ENCODE data around the gene RPP30.

RPP30 gene

GRCh38 chr10:90915766-90916075 lies 43.9 kb downstream of the RPP30 start:
- no peak overlapping the region for H3K4me3 Mint-ChIP-seq
- no peak overlapping the region for H3K27ac Mint-ChIP-seq
- peaks cover 13% of the 10 kb centered on the region for H3K27me3 Mint-ChIP-seq
- H3K9me3 Mint-ChIP-seq = no peaks in the 10 kb centered on the region
- no peaks in the 10 kb centered on the region for H3K36me3 Mint-ChIP-seq
- H3K4me1 Mint-ChIP-seq = peaks cover 2% of the 10 kb centered on the region
- CTCF ChIA-PET = interaction anchor here (0.5 to 1.9 kb wide), 2 partner anchors 335 to 779 kb away, joined by 3 to 6 read pairs; no protein-coding TSS in a partner anchor
- no peak for DNase-seq

- Mint-ChIP-seq H3K27ac (no peak overlapping the region), H3K27me3 (peaks cover 13% of the 10 kb centered on the region), H3K4me1 (peaks cover 2% of the 10 kb centered on the region), H3K9me3 (no peaks in the 10 kb centered on the region), H3K36me3 (no peaks in the 10 kb centered on the region), H3K4me3 (no peak overlapping the region)
- no peak for DNase-seq
- CTCF ChIA-PET = interaction anchor here (0.5 to 1.1 kb wide), 3 partner anchors 53 to 778 kb away, joined by 3 to 6 read pairs (median 4); no protein-coding TSS in a partner anchor
Measured at GRCh38 chr10:90916392-90917237, 44.8 kb downstream of the RPP30 start.

GRCh38 chr10:90917238-90917967 lies 45.6 kb downstream of the RPP30 start:
- CTCF ChIA-PET = interaction anchor here (1.0 to 1.1 kb wide), 2 partner anchors 53 to 88 kb away, joined by 4 to 6 read pairs; no protein-coding TSS in a partner anchor
- Mint-ChIP-seq H3K9me3 (no peaks in the 10 kb centered on the region), H3K27ac (no peak overlapping the region), H3K4me3 (no peak overlapping the region), H3K27me3 (peaks cover 20% of the 10 kb centered on the region), H3K4me1 (no peaks in the 10 kb centered on the region), H3K36me3 (no peaks in the 10 kb centered on the region)
- no peak for DNase-seq

GRCh38 chr10:90917968-90918318 lies 46.2 kb downstream of the RPP30 start:
- Mint-ChIP-seq H3K9me3 (no peaks in the 10 kb centered on the region), H3K27me3 (peaks cover 25% of the 10 kb centered on the region), H3K27ac (no peak overlapping the region), H3K4me3 (no peak overlapping the region), H3K36me3 (no peaks in the 10 kb centered on the region), H3K4me1 (no peaks in the 10 kb centered on the region)
- CTCF ChIA-PET = interaction anchor here (1.0 to 1.1 kb wide), 2 partner anchors 52 to 88 kb away, joined by 4 to 6 read pairs; no protein-coding TSS in a partner anchor
- DNase-seq = no peak

- CTCF ChIA-PET = no interaction called here
- Mint-ChIP-seq H3K27ac (no peak overlapping the region), H3K27me3 (peaks cover 30% of the 10 kb centered on the region), H3K4me3 (no peak overlapping the region), H3K36me3 (no peaks in the 10 kb centered on the region), H3K9me3 (no peaks in the 10 kb centered on the region), H3K4me1 (no peaks in the 10 kb centered on the region)
- DNase-seq = no peak
Measured at GRCh38 chr10:90919683-90920574, 48.2 kb downstream of the RPP30 start.

GRCh38 chr10:90920986-90921666 lies 49.4 kb downstream of the RPP30 start, which contains the start of gene ANKRD1:
ANKRD1 (minus strand) TSS chr10:90921087; CDS start chr10:90921027, 60 bp downstream.
- H3K27me3 Mint-ChIP-seq = peaks cover 25% of the 10 kb centered on the region
- CTCF ChIA-PET = interaction anchor here (0.6 to 1.1 kb wide), 2 partner anchors 85 to 347 kb away, joined by 3 to 4 read pairs; no protein-coding TSS in a partner anchor
- H3K4me3 Mint-ChIP-seq = no peak within 1 kb of the TSS

GRCh38 chr10:90921906-90922305 lies 50.1 kb downstream of the RPP30 start:
- H3K27me3 Mint-ChIP-seq = peaks cover 25% of the 10 kb centered on the region
- no peak for DNase-seq
- CTCF ChIA-PET = interaction anchor here (1.1 kb wide), 1 partner anchor 9 kb away, joined by 3 read pairs; no protein-coding TSS in a partner anchor
- no peaks in the 10 kb centered on the region for H3K9me3 Mint-ChIP-seq
- H3K4me3 Mint-ChIP-seq = no peak overlapping the region
- H3K36me3 Mint-ChIP-seq = no peaks in the 10 kb centered on the region
- no peak overlapping the region for H3K27ac Mint-ChIP-seq
- no peaks in the 10 kb centered on the region for H3K4me1 Mint-ChIP-seq

More at GRCh38 chr10:90920986-90921666, 49.4 kb downstream of the RPP30 start, which contains the start of gene ANKRD1:
- no peak for DNase-seq
- Mint-ChIP-seq H3K4me1 (no peaks in the 10 kb centered on the region), H3K27ac (no peak within 1 kb of the TSS), H3K9me3 (no peaks in the 10 kb centered on the region), H3K36me3 (no peaks in the 10 kb centered on the region)

- no peak overlapping the region for H3K27ac Mint-ChIP-seq
- H3K36me3 Mint-ChIP-seq = no peaks in the 10 kb centered on the region
- CTCF ChIA-PET = no interaction called here
- no peaks in the 10 kb centered on the region for H3K4me1 Mint-ChIP-seq
- no peak overlapping the region for H3K4me3 Mint-ChIP-seq
- no peak for DNase-seq
- peaks cover 25% of the 10 kb centered on the region for H3K27me3 Mint-ChIP-seq
- no peaks in the 10 kb centered on the region for H3K9me3 Mint-ChIP-seq
Measured at GRCh38 chr10:90923111-90923731, 51.4 kb downstream of the RPP30 start.

- Mint-ChIP-seq H3K4me3 (no peak overlapping the region), H3K27me3 (peaks cover 25% of the 10 kb centered on the region), H3K36me3 (no peaks in the 10 kb centered on the region), H3K9me3 (no peaks in the 10 kb centered on the region), H3K4me1 (no peaks in the 10 kb centered on the region), H3K27ac (no peak overlapping the region)
- no peak for DNase-seq
- CTCF ChIA-PET = no interaction called here
Measured at GRCh38 chr10:90924552-90924951, 52.8 kb downstream of the RPP30 start.

- Mint-ChIP-seq H3K4me1 (no peaks in the 10 kb centered on the region), H3K36me3 (no peaks in the 10 kb centered on the region), H3K4me3 (no peak overlapping the region), H3K27ac (no peak overlapping the region), H3K27me3 (peaks cover 24% of the 10 kb centered on the region), H3K9me3 (no peaks in the 10 kb centered on the region)
- DNase-seq = no peak
- CTCF ChIA-PET = interaction anchor here (0.6 kb wide), 1 partner anchor 468 kb away, joined by 3 read pairs; no protein-coding TSS in a partner anchor
Measured at GRCh38 chr10:90925079-90926029, 53.6 kb downstream of the RPP30 start.

- no peak for DNase-seq
- Mint-ChIP-seq H3K27me3 (peaks cover 31% of the 10 kb centered on the region), H3K4me1 (no peaks in the 10 kb centered on the region), H3K4me3 (no peak overlapping the region), H3K9me3 (no peaks in the 10 kb centered on the region), H3K27ac (no peak overlapping the region), H3K36me3 (no peaks in the 10 kb centered on the region)
- CTCF ChIA-PET = no interaction called here
Measured at GRCh38 chr10:90927293-90927692, 55.5 kb downstream of the RPP30 start.

- DNase-seq = no peak
- CTCF ChIA-PET = no interaction called here
- H3K27ac Mint-ChIP-seq = no peak overlapping the region
- H3K36me3 Mint-ChIP-seq = no peaks in the 10 kb centered on the region
- H3K4me1 Mint-ChIP-seq = no peaks in the 10 kb centered on the region
- no peak overlapping the region for H3K4me3 Mint-ChIP-seq
- no peaks in the 10 kb centered on the region for H3K9me3 Mint-ChIP-seq
- H3K27me3 Mint-ChIP-seq = peaks cover 19% of the 10 kb centered on the region
Measured at GRCh38 chr10:90929179-90929578, 57.4 kb downstream of the RPP30 start.

Data from activated naive CD4-positive, alpha-beta T cell treated with anti-CD3 and anti-CD28 coated beads, Interleukin-2, amount 10 ng/mL, durations not matched to agents 7 days and 5 days (primary cell).